GM18909 (cell line): ENCODE data around the gene SLC25A25.

ENCODE experiments used
- ATAC-seq: cut with Tn5 transposase; IDR thresholded peaks from one replicate; pipeline ENCODE4 v1.9.1; 2021; ENCODE audit warnings: mild to moderate bottlenecking; ENCODE audit not compliant: unreplicated experiment, poor library complexity

SLC25A25 gene

DNA sequence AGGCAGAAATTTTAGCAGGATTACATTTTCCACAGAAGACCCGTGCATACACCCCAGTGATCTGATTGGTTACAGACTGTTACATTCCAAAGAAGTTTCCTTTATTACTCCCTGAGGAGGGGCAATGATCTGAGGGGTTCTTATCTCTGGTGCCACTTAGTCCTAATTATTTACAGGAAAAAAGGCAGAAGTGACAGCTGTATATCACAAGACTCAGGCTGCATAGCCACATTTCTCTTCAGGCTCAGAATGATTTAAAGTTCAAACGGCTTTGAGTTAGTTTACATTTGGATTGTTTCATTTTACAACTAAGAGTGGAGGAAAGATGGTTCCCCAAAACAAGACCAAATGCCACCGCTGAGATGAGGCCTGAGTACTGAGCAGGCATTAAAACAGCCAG lies 18.2 kb upstream of the SLC25A25 start:
- ATAC-seq: no peak

DNA sequence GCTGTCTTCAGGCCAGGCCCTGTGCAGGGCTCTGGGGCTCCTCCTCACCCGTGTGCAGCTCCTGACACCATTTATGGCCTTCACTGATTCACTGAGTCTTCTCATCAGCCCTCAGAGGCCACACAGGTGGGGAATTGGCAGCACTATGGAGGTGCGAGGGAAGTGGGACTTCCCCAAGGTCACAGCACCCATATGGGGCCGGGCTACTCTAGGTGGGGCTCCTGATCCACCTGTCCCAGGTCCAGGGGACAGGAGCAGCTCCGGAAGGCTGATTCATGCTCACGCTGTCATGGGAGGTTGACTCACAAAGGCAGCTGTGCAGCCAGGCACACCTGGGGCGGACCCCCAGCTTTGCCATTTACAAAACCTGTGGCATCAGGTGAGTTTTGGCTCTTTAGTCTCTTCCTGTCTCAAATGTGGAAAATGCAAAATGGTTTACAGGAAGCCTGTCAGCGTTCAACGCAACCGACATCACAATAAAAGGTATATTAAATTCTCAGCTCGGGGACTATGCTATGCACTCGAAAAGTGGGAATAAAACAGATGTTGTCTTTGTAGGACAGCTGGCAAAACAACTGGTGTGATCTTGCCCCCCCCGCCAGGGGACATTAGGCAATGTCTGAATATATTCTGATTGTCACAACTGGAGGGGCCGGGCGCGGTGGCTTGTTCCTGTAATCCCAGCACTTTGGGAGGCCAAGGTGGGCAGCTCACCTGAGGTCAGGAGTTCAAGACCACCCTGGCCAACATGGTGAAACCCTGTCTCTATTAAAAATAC lies 15.9 kb upstream of the SLC25A25 start:
- ATAC-seq: no peak

DNA sequence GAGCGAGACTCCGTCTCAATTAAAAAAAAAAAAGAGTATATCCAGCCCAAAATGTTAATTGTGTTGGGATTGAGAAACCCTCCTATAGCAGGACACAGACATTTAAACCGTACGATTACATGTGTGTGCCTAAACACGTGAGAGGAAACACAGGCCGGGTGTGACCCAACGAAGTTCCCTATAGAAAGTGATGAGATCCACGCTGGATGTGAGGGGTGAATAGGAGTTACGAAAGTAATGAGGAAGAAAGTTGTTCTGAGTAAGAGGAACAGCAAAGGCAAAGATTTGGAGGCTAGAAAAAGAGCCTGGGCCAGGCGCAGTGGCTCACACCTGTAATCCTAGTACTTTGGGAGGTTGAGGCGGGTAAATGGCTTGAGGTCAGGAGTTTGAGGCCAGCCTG lies 14.5 kb upstream of the SLC25A25 start:
- ATAC-seq: no peak

DNA sequence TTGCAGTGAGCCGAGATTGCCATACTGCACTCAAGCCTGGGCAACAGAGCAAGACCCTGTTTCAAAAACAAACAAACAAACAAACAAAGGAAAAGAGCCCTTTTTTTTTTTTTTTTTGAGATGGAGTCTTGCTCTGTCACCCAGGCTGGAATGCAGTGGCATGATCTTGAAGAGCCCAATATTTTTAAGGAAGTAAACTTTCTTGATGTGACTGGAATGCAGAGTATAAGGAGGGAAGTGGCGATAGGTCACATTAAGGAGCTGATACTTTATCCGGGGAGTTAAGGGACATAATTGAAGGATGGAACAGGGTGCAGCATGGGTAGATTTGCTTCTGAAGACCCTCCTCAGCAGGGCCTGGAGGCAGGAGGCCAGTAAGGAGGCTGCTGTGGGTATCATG lies 13.9 kb upstream of the SLC25A25 start:
- ATAC-seq: no peak

DNA sequence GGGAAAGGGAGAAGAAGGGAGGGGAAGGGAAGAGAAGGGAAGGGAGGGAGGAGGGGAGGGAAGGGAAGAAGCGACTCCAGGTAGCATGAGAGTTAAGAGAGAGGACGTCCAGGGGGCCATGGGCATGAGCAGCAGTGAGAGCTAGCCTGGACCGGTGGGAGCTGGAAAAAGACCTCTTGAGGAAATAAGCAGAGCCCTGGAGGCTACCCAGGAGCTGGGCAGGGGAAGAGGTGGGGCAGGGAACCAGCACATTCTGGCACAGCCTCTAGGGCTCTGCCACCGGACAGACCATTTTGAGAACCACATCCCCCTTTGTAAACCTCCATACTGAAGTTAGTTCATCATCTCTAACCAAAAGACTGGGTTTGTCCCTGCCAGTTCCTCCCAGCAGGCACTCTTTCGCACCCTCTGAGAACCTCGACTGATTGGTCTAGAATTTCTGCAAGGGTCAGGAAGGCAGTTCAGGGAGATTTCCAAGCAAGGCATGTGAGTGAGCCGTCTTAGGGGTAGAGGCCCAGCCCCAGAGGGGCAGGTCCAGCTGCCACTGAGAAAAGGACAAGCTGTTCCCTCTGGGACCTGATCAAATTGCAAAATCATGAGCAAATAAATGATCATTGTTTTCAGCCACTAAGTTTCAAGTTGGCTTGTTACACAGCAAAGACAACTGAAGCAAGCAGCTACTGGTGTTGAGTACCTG lies 12.5 kb upstream of the SLC25A25 start:
- ATAC-seq: no peak

DNA sequence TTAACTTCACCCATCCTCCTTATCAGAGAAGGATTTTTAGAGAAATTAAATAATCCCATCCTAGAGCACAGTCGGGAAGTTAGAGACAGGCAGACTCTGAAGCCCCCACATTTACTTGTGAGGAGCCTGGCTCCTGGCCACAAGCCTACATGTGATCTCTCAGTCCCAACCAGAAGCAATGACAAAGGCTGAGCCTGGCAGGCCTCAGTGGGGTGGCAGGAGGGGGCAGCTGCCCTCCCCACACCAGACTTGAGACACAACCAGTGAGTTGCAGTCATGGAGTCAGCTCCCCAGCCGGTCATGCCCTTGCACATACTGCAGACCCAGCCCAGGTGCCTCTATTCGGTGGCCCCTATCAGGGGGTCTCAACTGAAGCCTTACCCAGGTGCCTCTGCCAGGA lies 11.9 kb upstream of the SLC25A25 start:
- ATAC-seq: no peak

DNA sequence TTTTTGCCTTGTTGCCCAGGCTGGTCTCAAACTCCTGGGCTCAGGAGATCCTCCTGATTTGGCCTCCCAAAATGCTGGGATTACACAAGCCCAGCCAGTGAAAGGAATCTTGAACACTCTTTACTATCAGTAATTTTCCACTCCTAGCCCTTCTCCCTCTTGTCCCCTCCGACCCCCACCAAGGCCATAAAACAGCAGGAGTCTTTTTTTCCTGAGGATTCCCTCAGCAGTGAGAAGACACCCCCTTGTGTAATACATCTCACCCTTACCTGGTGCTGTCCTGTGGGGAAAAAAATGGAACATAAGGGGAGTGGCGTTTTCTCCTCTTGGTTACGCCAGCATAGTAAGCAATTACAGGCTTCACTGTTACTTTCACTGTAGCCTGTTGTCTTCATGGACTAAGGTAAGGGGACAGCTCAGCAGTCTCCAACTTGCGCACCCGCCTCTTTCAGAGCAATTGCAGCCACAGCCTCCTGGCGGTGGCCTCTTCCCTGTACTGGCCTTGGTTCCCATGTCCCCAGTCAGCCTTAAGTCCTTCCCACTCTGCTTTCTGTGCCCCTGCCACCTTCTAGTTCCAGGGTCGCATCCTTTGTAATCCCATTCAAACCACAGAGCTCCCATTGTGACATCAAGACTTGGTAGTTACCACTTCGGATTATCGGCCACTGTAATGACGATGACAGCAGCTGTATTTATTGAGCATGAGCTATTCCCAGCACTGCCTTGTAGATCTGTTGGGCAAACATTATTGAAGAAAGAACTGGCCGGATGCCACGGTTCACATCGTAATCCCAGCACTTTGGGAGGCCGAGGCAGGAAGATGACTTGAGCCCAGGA lies 10.9 kb upstream of the SLC25A25 start:
- no peak for ATAC-seq

DNA sequence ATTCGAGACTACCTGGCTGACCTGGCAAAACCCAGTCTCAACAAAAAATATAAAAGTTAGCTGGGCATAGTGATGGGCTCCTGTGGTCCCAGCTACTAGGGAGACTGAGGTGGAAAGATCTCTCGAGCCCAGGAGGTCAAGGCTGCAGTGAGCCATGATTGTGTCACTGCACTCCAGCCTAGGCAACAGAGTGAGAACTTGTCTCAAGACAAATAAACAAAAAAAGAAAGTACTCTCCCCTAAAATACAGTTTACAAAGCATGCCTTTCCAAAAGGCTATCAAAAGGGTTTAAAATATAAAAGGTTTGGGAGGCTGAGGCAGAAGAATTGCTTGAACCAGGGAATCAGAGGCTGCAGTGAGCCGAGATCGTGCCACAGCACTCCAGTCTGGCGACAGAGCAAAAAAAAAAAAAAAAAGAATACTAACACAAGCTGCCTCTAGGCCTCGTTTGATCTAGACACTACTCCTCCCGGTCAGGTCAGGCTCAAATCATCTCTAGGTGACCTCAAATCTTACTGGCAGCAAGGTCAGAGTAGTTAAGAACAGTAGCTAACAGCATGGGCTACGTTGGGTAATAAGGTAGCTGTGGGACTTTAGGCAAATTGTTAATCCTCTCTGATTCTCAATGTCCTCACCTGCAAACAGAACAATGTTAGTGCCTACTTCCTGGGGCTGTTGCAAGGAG lies 10.2 kb upstream of the SLC25A25 start:
- no peak for ATAC-seq

DNA sequence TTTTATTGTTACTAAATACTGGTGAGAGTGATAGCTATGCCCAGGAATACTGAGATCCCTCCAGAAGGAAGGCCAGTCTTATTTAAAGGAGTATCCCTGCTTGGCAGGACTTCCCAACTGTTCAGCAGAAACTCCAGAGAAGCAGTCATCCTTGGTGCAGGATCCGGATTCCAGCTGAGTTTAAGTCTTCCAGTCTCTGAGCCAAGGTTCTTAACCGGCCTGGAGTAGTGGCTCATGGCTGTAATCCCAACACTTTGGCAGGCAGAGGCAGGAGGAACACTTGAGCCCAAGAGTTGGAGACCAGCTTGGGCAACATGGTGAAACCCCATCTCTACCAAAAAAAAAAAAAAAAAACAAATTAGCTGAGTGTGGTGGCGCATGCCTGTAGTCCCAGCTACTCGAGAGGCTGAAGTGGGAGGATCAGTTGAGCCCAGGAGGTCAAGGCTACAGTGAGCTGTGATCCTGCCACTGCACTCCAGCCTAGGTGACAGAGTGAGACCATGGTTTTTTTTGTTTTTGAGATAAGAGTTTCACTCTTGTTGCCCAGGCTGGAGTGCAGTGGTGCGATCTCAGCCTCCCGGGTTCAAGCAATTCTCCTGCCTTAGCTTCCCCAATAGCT lies 8.6 kb upstream of the SLC25A25 start:
- no peak for ATAC-seq

DNA sequence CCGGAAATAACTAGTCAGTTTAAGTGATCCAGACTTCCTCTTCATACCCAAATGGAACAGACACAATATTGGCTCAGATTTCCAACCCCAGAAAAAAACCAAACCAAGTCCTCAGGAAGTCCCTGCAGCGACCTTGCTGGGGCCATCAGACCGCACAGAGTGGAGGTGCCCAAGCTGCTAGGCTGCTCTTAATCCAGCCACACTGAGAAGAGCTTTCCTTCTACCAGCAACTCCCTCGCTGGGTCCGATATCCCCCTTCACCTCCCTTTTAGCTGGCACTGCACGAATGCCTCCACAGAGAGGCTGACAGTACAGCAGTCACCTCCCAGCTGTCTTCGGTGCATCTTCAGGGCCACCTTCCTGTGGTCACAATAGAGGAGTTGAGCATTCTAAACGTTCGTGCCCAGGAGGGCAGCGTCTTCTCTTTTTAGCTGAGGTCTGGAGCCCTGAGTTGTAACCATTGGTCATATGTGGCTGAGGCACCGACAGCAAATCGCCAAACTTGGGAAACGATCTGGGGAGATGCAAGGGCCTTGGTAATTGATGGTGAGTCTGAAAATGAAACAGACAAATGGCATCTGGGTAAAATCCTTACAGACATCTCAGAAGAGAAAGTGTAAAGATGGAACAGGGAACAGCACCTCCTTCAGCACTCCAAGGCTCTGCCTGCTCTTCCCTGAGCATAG lies 6.6 kb upstream of the SLC25A25 start:
- ATAC-seq: no peak

DNA sequence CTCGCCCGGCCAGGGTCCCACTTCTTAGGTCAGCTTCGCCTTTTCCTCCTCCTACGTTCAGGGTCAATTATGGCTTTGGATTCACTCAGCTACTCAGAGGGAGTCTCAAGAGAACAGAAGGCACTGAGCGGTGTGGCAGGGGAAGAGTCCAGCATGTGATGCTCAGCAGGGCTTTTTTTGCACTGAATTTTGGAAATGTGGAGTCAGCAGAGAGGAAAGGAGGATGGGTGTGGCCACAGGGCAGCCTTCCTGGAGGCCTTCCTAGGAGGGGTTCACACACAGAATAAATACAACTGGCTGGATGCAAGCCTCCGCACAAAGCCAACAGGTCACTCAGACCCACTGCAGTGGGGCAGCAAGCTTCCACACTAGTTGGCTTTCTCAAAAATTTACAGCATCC lies 5.8 kb upstream of the SLC25A25 start:
- no peak for ATAC-seq

DNA sequence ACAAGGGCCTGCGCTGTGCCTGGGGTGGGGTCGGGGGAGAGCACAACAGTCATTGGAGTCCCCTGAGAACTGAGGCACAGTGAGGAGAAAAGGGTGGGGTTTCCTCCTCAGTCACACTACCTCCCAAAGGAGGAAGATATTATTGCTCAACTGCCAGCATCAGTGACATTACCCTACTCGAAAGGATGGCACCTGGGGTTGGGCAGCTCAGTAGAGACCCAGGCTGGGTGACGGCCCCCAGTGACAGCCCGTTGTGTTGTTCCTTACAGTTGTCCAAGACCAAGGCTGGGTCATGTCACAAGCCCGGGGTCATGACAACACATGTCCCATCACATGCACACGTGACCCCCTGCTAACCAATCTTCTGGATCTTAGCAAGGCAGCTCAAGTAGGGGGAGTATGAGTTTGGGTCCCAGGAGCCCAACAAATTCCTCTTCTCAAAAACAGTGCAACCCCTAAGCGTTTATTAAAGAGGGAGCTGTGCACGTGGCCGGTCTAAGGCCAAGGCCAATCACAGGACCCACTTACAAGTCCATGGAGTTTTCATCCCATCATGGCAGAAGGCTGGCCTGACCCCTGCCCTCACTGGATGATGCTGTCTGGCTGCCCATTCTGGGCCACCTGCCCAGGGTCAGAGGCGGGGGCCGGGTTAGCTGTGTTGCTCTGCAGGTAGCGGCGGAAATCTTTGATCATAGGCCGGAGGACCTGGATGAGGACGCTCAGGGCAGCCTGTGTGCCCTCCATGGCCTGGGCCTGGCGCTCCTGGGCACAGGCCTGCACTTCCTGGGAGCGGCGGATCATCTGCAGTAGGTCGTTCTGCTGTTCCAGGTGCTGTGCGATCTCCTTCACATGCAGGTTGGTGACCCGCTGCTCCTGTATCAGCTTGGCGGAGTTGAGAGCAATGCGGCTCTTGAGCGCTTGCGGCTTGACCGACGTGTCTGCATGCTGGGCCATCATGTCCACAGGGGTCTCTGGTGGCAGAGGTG lies 4.9 kb upstream of the SLC25A25 start:
- ATAC-seq: no peak

DNA sequence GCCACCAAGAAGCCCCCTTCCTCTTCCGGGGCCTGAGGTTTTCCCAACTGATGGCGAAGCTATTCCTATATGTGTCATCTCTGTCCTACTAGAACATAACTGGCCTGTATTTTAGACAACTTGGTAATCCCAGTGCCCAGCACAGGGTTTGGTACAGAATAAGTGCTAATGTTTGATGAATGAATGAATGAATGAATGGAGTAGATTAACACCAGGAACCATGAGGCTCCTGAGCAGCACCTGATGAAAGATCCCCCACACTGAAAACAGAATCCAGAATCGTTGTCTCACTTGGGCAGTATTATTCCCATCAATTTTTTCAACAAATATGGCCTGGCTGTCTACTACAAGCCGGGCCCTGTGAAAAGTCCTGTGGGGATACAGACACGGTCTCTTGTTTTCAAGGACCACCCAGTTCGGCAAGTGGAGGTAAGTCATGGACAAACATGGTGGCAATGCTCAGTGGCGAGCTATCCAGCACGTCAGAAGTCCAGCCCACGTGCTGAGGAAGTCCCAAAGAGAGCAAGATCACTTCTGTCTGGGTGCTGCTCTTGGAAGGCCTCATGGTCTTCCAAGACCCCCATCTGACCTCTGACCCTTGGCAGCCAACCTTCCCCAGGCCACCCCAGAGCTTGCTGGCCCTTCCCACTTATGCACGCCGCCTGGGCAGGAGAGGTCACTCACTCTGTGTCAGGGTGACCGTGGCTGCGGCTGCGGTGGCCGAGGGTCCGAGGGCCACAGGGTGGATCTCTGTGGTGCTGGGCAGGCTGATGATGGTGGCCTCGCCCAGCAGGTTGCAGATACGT lies 1.9 kb upstream of the SLC25A25 start:
- no peak for ATAC-seq

DNA sequence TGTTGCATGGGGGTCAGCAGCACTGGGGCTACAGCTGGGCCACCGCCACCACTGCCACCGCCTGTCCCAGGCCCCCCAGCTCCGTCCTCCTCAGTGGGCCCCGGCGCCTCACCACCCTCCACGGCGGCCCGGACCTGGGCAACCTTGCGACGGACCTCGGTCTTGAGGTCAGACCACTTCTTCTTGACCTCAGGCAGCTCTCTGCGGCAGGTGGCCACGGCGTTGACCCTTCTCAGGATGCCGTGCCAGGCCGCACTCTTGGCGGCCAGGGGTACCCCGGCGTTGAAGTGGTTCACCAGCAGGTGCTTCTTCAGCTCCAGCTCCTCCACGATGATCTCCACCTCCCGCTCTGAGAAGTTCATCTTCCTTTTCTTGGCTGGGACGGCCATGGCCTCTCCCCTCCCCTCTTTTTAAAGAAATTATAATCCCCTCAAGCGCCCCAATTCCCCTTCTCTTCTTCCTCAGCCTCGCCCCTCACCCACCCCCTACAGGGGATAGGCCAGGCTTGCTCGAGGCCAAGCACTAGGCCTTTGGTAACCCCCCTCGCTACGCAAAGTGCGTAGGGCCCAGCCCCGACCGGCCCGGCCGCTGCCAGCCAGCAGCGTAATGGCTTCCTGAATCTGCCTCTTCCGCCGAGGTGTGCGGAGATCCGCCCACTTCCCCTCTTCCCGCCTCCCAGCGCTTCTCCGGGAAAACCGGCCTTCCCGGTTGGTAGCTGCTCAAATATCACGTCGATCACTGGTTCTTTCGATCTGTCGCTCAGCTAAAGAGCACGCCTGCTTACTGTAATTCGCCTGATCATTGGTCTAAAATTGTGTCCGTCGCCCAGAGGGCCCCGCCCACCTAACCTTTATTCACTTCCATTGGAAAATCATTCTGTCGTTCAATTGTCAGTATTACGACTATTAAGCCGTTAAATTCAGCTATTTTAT lies 1.1 kb upstream of the SLC25A25 start, which contains the start of gene NAIF1:
Gene NAIF1, minus strand, starts transcription at position 608 of the 932 bp plus-strand sequence. Its CDS starts 219 bp downstream, at position 389.
- ATAC-seq: peak; percentile 71

DNA sequence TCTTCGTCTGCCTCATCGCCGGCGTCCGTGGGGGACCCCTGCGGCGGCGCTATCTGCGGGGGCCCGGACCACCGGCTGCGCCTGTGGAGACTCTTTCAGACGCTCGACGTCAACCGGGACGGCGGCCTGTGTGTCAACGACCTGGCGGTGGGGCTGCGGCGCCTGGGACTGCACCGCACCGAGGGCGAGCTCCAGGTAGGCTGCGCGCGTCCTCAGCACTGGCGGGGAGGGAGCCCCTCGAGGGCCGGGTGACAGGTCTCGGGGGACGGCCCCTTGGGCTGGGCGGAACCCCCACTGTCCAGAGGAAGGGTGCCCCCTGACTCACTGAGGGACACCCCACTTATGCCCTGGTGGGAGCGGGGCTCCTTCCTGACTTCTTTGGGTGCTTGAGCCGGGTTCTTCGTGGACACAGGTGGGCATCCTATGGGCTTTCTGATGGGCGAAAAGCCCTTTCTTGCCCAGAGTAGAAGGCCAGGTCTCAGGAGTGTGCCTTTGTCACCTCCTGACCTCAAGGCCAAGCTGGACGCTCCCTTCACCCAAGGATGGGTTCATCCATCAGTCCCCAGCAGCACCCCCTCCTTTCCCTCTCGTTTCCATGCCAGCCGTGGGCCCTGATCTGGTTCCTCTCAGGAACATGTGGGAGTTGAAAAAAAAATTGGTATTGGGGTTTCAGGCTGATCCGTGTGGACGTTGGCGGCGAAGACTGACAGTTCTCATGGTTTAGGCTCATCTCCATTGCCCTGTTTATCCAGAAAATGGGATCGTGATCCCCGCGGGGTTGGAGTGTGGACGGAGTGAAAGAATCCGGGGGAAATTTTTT lies 564 bp downstream of the SLC25A25 start:
- peak; percentile 3 for ATAC-seq

DNA sequence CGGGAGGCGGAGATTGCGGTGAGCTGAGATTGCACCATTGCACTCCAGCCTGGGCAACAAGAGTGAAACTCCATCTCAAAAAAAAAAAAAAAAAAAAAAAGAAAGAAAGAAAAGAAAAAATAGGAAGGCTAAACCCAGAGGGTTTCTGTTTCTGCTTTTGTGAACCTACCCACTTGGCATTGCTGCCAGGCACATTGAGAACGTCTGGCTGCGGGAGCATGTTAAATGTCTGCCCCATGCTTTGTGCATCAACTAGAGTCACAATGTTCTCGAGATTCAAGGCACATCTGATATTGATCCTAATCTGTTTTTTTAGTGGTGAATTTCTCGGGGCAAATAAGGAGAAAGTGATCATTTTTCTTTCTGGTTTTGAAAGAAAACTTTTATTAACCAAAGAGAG lies 2.8 kb downstream of the SLC25A25 start:
- ATAC-seq: no peak
